CD14-positive monocyte (primary cell): ENCODE data around the gene MCC. TPM values are rescaled to one million over a fixed set of nuclear protein-coding genes. Genes with fewer than 3 reads are reported as not detected.

ENCODE experiments used
- DNase-seq, 3 donors: peaks; one replicate each; pipeline ENCODE4 v3.0.0-alpha.2; 2011 to 2022
- H2AFZ ChIP-seq: 2 replicates; pipeline ENCODE4 v1.6.0; 2012; ENCODE audit warnings: mild to moderate bottlenecking, low read depth, low read length, inconsistent platforms; ENCODE audit not compliant: insufficient read depth, poor library complexity, severe bottlenecking
- H3K27ac ChIP-seq, 2 donors: 1 replicate in 1 of 2; 2 replicates in 1 of 2; pipeline ENCODE4 v1.5.1; 2012 to 2013; ENCODE audit warnings: low read length in 2 of 2, control low read depth in 1 of 2, inconsistent platforms in 1 of 2, low read depth in 1 of 2, mild to moderate bottlenecking in 1 of 2
- H3K27me3 ChIP-seq, 2 donors: one replicate each; pipeline versions ENCODE4 v1.6.0 to v1.6.1; 2011 to 2013; ENCODE audit warnings: low read length in 2 of 2; ENCODE audit not compliant: control insufficient read depth in 2 of 2, insufficient read depth in 2 of 2
- H3K36me3 ChIP-seq, 2 donors: replicated peaks in 1 of 2; 1 replicate in 1 of 2; 2 replicates in 1 of 2; pipeline versions ENCODE4 v1.5.1 to v1.6.1; 2012 to 2013; ENCODE audit warnings: low read length in 2 of 2, control low read depth in 1 of 2, inconsistent platforms in 1 of 2, mild to moderate bottlenecking in 1 of 2; ENCODE audit not compliant: insufficient read depth in 2 of 2, control insufficient read depth in 1 of 2
- H3K4me1 ChIP-seq, 2 donors: 1 replicate in 1 of 2; 2 replicates in 1 of 2; pipeline versions ENCODE4 v1.5.1 to v1.6.1; 2012 to 2013; ENCODE audit warnings: low read length in 2 of 2, control low read depth in 1 of 2, inconsistent platforms in 1 of 2, mild to moderate bottlenecking in 1 of 2, moderate library complexity in 1 of 2; ENCODE audit not compliant: insufficient read depth in 2 of 2, control insufficient read depth in 1 of 2
- H3K4me2 ChIP-seq: replicated peaks from 2 replicates; pipeline ENCODE3; 2012; ENCODE audit warnings: low read length, moderate library complexity, mild to moderate bottlenecking; ENCODE audit not compliant: poor library complexity, severe bottlenecking; ENCODE audit errors: extremely low read depth
- H3K4me3 ChIP-seq, 3 experiments: fragments of 200-600 bp in 1 of 3; sonication (generic) in 1 of 3; replicated peaks in 1 of 3; 1 replicate in 2 of 3; 2 replicates in 1 of 3; pipeline ENCODE4 v1.5.1; 2011 to 2013; ENCODE audit warnings: low read length in 3 of 3, mild to moderate bottlenecking in 3 of 3, control low read depth in 2 of 3, low read depth in 2 of 3, inconsistent platforms in 1 of 3, moderate library complexity in 1 of 3
- H3K79me2 ChIP-seq: 2 replicates; pipeline ENCODE4 v1.6.0; 2012; ENCODE audit warnings: mild to moderate bottlenecking, control low read depth, inconsistent platforms, low read length, moderate library complexity; ENCODE audit not compliant: insufficient read depth
- H3K9ac ChIP-seq: 2 replicates; pipeline ENCODE4 v1.6.0; 2017; ENCODE audit warnings: low read length, mild to moderate bottlenecking; ENCODE audit not compliant: insufficient read depth, poor library complexity, severe bottlenecking
- H3K9me3 ChIP-seq, 2 donors: replicated peaks in 1 of 2; 1 replicate in 1 of 2; 2 replicates in 1 of 2; pipeline versions ENCODE4 v1.5.1 to v1.6.1; 2012 to 2013; ENCODE audit warnings: low read length in 2 of 2, control low read depth in 1 of 2; ENCODE audit not compliant: control insufficient read depth in 1 of 2, insufficient read depth in 1 of 2
- H4K20me1 ChIP-seq: 2 replicates; pipeline ENCODE4 v1.6.0; 2012; ENCODE audit warnings: mild to moderate bottlenecking, low read length, control low read depth, moderate library complexity; ENCODE audit not compliant: insufficient read depth
- H3K27ac Mint-ChIP-seq, 7 donors: one replicate each; pipeline ENCODE4 v1.8.0; 2020; ENCODE audit warnings: mild to moderate bottlenecking in 7 of 7, mixed read lengths in 7 of 7, moderate library complexity in 6 of 7, inconsistent platforms in 2 of 7
- H3K27me3 Mint-ChIP-seq, 3 donors: one replicate each; pipeline ENCODE4 v1.8.0; 2021 to 2022; ENCODE audit warnings: low read depth in 3 of 3, mild to moderate bottlenecking in 3 of 3, mixed read lengths in 3 of 3, moderate library complexity in 3 of 3, inconsistent platforms in 1 of 3
- H3K36me3 Mint-ChIP-seq, 2 donors: one replicate each; pipeline ENCODE4 v1.8.0; 2020; ENCODE audit warnings: mixed read lengths in 2 of 2, inconsistent platforms in 1 of 2, mild to moderate bottlenecking in 1 of 2
- H3K4me1 Mint-ChIP-seq: one replicate; pipeline ENCODE4 v1.8.0; 2020; ENCODE audit warnings: mild to moderate bottlenecking, mixed read lengths
- H3K4me3 Mint-ChIP-seq, 2 donors: one replicate each; pipeline ENCODE4 v1.8.0; 2020; ENCODE audit warnings: mild to moderate bottlenecking in 2 of 2, mixed read lengths in 2 of 2, moderate library complexity in 1 of 2
- H3K9me3 Mint-ChIP-seq, 7 donors: one replicate each; pipeline ENCODE4 v1.8.0; 2020 to 2022; ENCODE audit warnings: mixed read lengths in 7 of 7, mild to moderate bottlenecking in 6 of 7, moderate library complexity in 6 of 7, inconsistent platforms in 2 of 7
- WGBS: methylation state at CpG from one replicate; pipeline ENCODE4 v1.1.5; 2013; ENCODE audit warnings: missing lambda C conversion rate; ENCODE audit not compliant: insufficient coverage; 5-methylcytosine and 5-hydroxymethylcytosine counted together
- intact Hi-C, 2 donors: fragments of 100-400 bp; cut with micrococcal nuclease; formaldehyde crosslinking; loops; one replicate each; pipeline versions ENCODE4 v1.15.0 to v1.15.1; 2023
- polyA plus RNA-seq, 3 donors: library from polyadenylated mRNA; depleted of rRNA in 1 of 3; unstranded in 2 of 3; stranded (reverse) in 1 of 3; fragments of 300-500 nt in 2 of 3; fragments of >200 nt in 1 of 3; fragmentation: Illumina TruSeq in 2 of 3; gene quantifications; 1 replicate in 2 of 3; 2 replicates in 1 of 3; pipeline ENCODE4 v1.2.3, GENCODE V29; 2012 to 2021
- TF ChIP-seq, protein P1 (sequence below): fragments of 200-600 bp; IDR thresholded peaks from one replicate; pipeline ENCODE4 v1.8.0; 2022; ENCODE audit warnings: antibody characterized with exemption, mild to moderate bottlenecking

Gene MCC
- polyA plus RNA-seq, 3 donors, result 0.09 TPM; not detected in 2

DNA sequence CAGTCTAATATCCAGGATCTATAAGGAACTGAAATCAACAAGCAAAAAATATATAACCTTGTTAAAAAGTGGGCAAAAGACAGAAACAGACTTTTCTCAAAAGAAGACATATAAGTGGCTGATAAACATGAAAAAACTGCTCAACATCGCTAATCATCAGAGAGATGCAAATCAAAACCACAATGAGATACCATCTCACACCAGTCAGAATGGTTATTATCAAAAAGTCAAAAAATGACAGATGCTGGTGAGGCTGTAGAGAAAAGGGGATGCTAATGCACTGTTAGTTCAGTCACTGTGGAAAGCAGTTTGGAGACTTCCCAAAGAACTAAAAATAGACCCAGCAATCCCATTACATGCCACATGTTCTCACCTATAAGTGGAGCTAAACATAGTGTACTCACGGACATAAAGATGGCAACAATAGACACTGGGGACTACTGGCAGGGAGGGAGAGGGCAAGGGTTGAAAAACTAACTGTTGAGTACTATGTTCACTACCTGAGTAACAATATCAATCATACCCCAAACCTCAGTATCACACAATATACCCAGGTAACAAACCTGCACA lies 41.8 kb downstream of the MCC start:
- no peak overlapping the region for H2AFZ ChIP-seq
- Mint-ChIP-seq H3K27ac (no peak overlapping the region), H3K4me3 (no peak overlapping the region), H3K4me1 (peaks cover 2% of the 10 kb centered on the region), H3K9me3 (peaks cover 0 to 18% (median 5%) of the 10 kb centered on the region in 7 donors), H3K36me3 (no peaks in the 10 kb centered on the region), H3K27me3 (peaks cover 9 to 47% (median 9%) of the 10 kb centered on the region in 3 donors)
- no peak overlapping the region for H3K4me3 ChIP-seq
- no peaks in the 10 kb centered on the region for H3K79me2 ChIP-seq
- H3K4me1 ChIP-seq, result no peaks in the 10 kb centered on the region
- no peak for DNase-seq
- no peak overlapping the region for H3K9ac ChIP-seq
- no peak overlapping the region for H3K27ac ChIP-seq
- TF ChIP-seq, protein P1, sequence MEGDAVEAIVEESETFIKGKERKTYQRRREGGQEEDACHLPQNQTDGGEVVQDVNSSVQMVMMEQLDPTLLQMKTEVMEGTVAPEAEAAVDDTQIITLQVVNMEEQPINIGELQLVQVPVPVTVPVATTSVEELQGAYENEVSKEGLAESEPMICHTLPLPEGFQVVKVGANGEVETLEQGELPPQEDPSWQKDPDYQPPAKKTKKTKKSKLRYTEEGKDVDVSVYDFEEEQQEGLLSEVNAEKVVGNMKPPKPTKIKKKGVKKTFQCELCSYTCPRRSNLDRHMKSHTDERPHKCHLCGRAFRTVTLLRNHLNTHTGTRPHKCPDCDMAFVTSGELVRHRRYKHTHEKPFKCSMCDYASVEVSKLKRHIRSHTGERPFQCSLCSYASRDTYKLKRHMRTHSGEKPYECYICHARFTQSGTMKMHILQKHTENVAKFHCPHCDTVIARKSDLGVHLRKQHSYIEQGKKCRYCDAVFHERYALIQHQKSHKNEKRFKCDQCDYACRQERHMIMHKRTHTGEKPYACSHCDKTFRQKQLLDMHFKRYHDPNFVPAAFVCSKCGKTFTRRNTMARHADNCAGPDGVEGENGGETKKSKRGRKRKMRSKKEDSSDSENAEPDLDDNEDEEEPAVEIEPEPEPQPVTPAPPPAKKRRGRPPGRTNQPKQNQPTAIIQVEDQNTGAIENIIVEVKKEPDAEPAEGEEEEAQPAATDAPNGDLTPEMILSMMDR, result no peak
- no CpG with 5 or more reads among the region's 2 CpGs for WGBS
- no peak overlapping the region for H3K4me2 ChIP-seq
- H3K36me3 ChIP-seq, result no peaks in the 10 kb centered on the region
- H4K20me1 ChIP-seq, result no peaks in the 10 kb centered on the region
- no peaks in the 10 kb centered on the region for H3K9me3 ChIP-seq
- peaks cover 6 to 21% of the 10 kb centered on the region in 2 donors for H3K27me3 ChIP-seq
- intact Hi-C loops, result no loop called here

DNA sequence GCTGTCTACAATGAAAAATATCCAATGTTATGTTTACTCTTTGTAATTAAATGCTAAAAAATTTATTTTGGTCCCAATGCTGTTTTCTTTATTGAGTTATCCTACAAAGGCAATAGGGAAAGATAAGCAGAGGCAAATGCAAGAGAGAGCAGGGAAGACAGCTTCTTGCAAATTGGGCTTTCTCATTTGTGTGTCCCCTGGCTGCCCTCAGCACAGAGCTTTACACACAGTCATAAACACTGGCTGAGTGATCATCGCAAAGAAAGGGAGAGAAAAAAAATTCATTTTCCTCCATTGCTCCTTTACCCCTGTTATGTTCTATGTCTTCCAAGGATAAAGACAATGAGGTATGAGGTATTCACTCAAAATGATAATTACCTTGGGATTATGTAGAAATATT lies 51.1 kb downstream of the MCC start:
- Mint-ChIP-seq H3K4me3 (no peak overlapping the region), H3K36me3 (no peaks in the 10 kb centered on the region), H3K9me3 (peaks cover 0 to 2% (median 0%) of the 10 kb centered on the region in 7 donors), H3K4me1 (no peaks in the 10 kb centered on the region), H3K27ac (no peak overlapping the region), H3K27me3 (peaks cover 7 to 23% (median 17%) of the 10 kb centered on the region in 3 donors)
- TF ChIP-seq, protein P1, result no peak
- Histone ChIP-seq H3K4me2 (no peak overlapping the region), H4K20me1 (no peaks in the 10 kb centered on the region), H3K36me3 (no peaks in the 10 kb centered on the region), H3K4me1 (no peaks in the 10 kb centered on the region), H3K9me3 (no peaks in the 10 kb centered on the region), H3K27ac (no peak overlapping the region), H3K79me2 (no peaks in the 10 kb centered on the region), H3K9ac (no peak overlapping the region), H3K27me3 (peaks cover 2 to 8% of the 10 kb centered on the region in 2 donors), H2AFZ (no peak overlapping the region), H3K4me3 (no peak overlapping the region)
- no peak for DNase-seq
- WGBS, result no CpG with 5 or more reads among the region's 1 CpG
- intact Hi-C loops, result no loop called here
